GM23248 (cell line): Measurements from ENCODE around the gene PSMD2. TPM values are rescaled to one million over a fixed set of nuclear protein-coding genes. Genes with fewer than 3 reads are reported as not detected.
A peak's percentile ranks its signal among the peaks of the same experiment; 100 is the strongest.

Experiments
- DNase-seq: peaks from one replicate; pipeline ENCODE4 v3.0.0-alpha.2; 2015
- H2AFZ ChIP-seq: fragments of 200-600 bp; sonication (generic); 2 replicates; pipeline ENCODE4 v1.6.1; 2016; ENCODE audit warnings: antibody characterized with exemption
- H3F3A ChIP-seq: fragments of 200-600 bp; sonication (generic); 2 replicates; pipeline ENCODE4 v1.6.1; 2016; ENCODE audit warnings: mild to moderate bottlenecking, antibody characterized with exemption, mixed run types; ENCODE audit not compliant: insufficient read depth
- H3K27ac ChIP-seq: fragments of 200-600 bp; sonication (generic); 2 replicates; pipeline ENCODE4 v1.5.1; 2016; ENCODE audit warnings: mild to moderate bottlenecking
- H3K27me3 ChIP-seq: fragments of 200-600 bp; sonication (generic); replicated peaks from 2 replicates; pipeline ENCODE4 v1.6.1; 2016; ENCODE audit warnings: mild to moderate bottlenecking; ENCODE audit not compliant: insufficient read depth
- H3K36me3 ChIP-seq: fragments of 200-600 bp; sonication (generic); 2 replicates; pipeline ENCODE4 v1.6.1; 2016; ENCODE audit warnings: low read depth, mild to moderate bottlenecking
- H3K4me1 ChIP-seq: fragments of 200-600 bp; sonication (generic); 2 replicates; pipeline ENCODE4 v1.6.1; 2016; ENCODE audit warnings: mild to moderate bottlenecking; ENCODE audit not compliant: insufficient read depth
- H3K4me2 ChIP-seq: fragments of 200-600 bp; sonication (generic); one replicate; pipeline ENCODE4 v1.6.1; 2016; ENCODE audit warnings: mild to moderate bottlenecking; ENCODE audit not compliant: unreplicated experiment
- H3K4me3 ChIP-seq: fragments of 200-600 bp; sonication (generic); 2 replicates; pipeline ENCODE4 v1.5.1; 2016; ENCODE audit warnings: mild to moderate bottlenecking
- H3K79me2 ChIP-seq: fragments of 200-600 bp; sonication (generic); 2 replicates; pipeline ENCODE4 v1.6.1; 2016; ENCODE audit warnings: mild to moderate bottlenecking; ENCODE audit not compliant: insufficient read depth
- H3K9ac ChIP-seq: fragments of 200-600 bp; sonication (generic); 2 replicates; pipeline ENCODE4 v1.6.1; 2016; ENCODE audit warnings: mild to moderate bottlenecking
- H3K9me2 ChIP-seq: fragments of 200-600 bp; sonication (generic); 2 replicates; pipeline ENCODE4 v1.6.1; 2016; ENCODE audit warnings: mixed run types, mild to moderate bottlenecking, moderate library complexity; ENCODE audit not compliant: insufficient read depth
- H3K9me3 ChIP-seq: fragments of 200-600 bp; sonication (generic); one replicate; pipeline ENCODE4 v1.6.1; 2017; ENCODE audit warnings: low read depth
- H4K20me1 ChIP-seq: fragments of 200-600 bp; sonication (generic); 2 replicates; pipeline ENCODE4 v1.6.0; 2016; ENCODE audit not compliant: insufficient read depth
- EZH2 ChIP-seq: fragments of 200-600 bp; sonication (generic); IDR thresholded peaks from 2 replicates; pipeline ENCODE4 v1.6.1; 2018; ENCODE audit warnings: antibody characterized with exemption, mild to moderate bottlenecking; ENCODE audit not compliant: insufficient read depth, poor library complexity, severe bottlenecking
- EZH2phosphoT487 ChIP-seq: fragments of 200-600 bp; sonication (generic); IDR thresholded peaks from 2 replicates; pipeline ENCODE4 v1.6.1; 2018; ENCODE audit warnings: antibody characterized with exemption, moderate library complexity, mild to moderate bottlenecking, low read depth; ENCODE audit not compliant: insufficient read depth
- WGBS, 2 experiments: methylation state at CpG; one replicate each; pipeline ENCODE4 v1.1.6; 2015 to 2017; ENCODE audit warnings: low lambda C conversion rate in 2 of 2, low coverage in 1 of 2; ENCODE audit errors: missing lambda C conversion rate in 2 of 2; 5-methylcytosine and 5-hydroxymethylcytosine counted together
- in situ Hi-C: fragments of 300-500 bp; cut with MboI; formaldehyde crosslinking; loops from 2 replicates; pipeline ENCODE4 v1.15.0; 2020
- polyA plus RNA-seq: library from polyadenylated mRNA; unstranded; fragments of >200 nt; fragmentation: Nextera tagmentation; extraction: Ambion mirVana; gene quantifications from 2 replicates; pipeline ENCODE4 v1.2.1, GENCODE V29; 2016
- total RNA-seq: library from RNA; depleted of rRNA; stranded (reverse); fragments of >200 nt; shearing (Covaris generic); gene quantifications from 2 replicates; pipeline ENCODE4 v1.2.3, GENCODE V29; 2014

PSMD2 gene
- total and polyA plus RNA-seq, 2 experiments from 2014 or later = 513 to 602 TPM

GRCh38 chr3:184343200-184343876 lies 44.3 kb downstream of the PSMD2 start:
- no peaks in the 10 kb centered on the region for H3K27me3 ChIP-seq
- H3K9ac ChIP-seq = no peak overlapping the region
- peaks cover 25% of the 10 kb centered on the region for H3K4me1 ChIP-seq
- no peak overlapping the region for H3K27ac ChIP-seq
- no peaks in the 10 kb centered on the region for H4K20me1 ChIP-seq
- no peak overlapping the region for H3K4me2 ChIP-seq
- H3K4me3 ChIP-seq = no peak overlapping the region
- no peak overlapping the region for H2AFZ ChIP-seq
- no peak for TF ChIP-seq EZH2phosphoT487
- no peak for TF ChIP-seq EZH2
- H3K9me3 ChIP-seq = no peaks in the 10 kb centered on the region
- H3K36me3 ChIP-seq = no peaks in the 10 kb centered on the region
- H3K9me2 ChIP-seq = no peaks in the 10 kb centered on the region
- peaks cover 7% of the 10 kb centered on the region; the same call in 1 of the 2 replicates for H3F3A ChIP-seq
- H3K79me2 ChIP-seq = peaks cover 26% of the 10 kb centered on the region
- in situ Hi-C loops = no loop called here
- WGBS, 2 experiments = 72 to 79% methylated on average over 5 of the region's 5 CpGs
- DNase-seq = no peak

GRCh38 chr3:184344579-184345316 lies 45.7 kb downstream of the PSMD2 start:
- no peaks in the 10 kb centered on the region for H3K36me3 ChIP-seq
- in situ Hi-C loops = no loop called here
- no peak for DNase-seq
- no peak overlapping the region for H3K27ac ChIP-seq
- WGBS, 2 experiments = 72% methylated on average over 18 to 23 of the region's 24 CpGs
- peaks cover 12% of the 10 kb centered on the region for H3K79me2 ChIP-seq
- H3K9ac ChIP-seq = no peak overlapping the region
- TF ChIP-seq EZH2phosphoT487 = no peak
- no peak for TF ChIP-seq EZH2
- no peaks in the 10 kb centered on the region for H4K20me1 ChIP-seq
- no peak overlapping the region for H3K4me3 ChIP-seq
- peaks cover 17% of the 10 kb centered on the region for H3K4me1 ChIP-seq
- H3F3A ChIP-seq = peaks cover 7% of the 10 kb centered on the region; the same call in 1 of the 2 replicates
- H3K9me2 ChIP-seq = no peaks in the 10 kb centered on the region
- H3K4me2 ChIP-seq = no peak overlapping the region
- H3K9me3 ChIP-seq = no peaks in the 10 kb centered on the region
- no peaks in the 10 kb centered on the region for H3K27me3 ChIP-seq
- H2AFZ ChIP-seq = no peak overlapping the region

- DNase-seq = peak; percentile 90
- no peak overlapping the region for H3K4me3 ChIP-seq
- no peaks in the 10 kb centered on the region for H3K9me2 ChIP-seq
- in situ Hi-C loops = no loop called here
- peaks cover 14% of the 10 kb centered on the region for H3K4me1 ChIP-seq
- peaks cover 4% of the 10 kb centered on the region; the same call in 1 of the 2 replicates for H3F3A ChIP-seq
- peak overlapping the region; percentile 17 for H3K4me2 ChIP-seq
- H4K20me1 ChIP-seq = no peaks in the 10 kb centered on the region
- H3K27ac ChIP-seq = peak overlapping the region; percentile 33
- 0 out of 2 replicates have a peak overlapping the region, but pooled peaks have one; percentile 13 for H2AFZ ChIP-seq
- TF ChIP-seq EZH2phosphoT487 (no peak), EZH2 (no peak)
- peaks cover 4% of the 10 kb centered on the region; the same call in 1 of the 2 replicates for H3K79me2 ChIP-seq
- WGBS, 2 experiments = 17 to 21% methylated on average over 14 of the region's 14 CpGs
- H3K9me3 ChIP-seq = no peaks in the 10 kb centered on the region
- H3K9ac ChIP-seq = peak overlapping the region; percentile 27
- H3K27me3 ChIP-seq = no peaks in the 10 kb centered on the region
- no peaks in the 10 kb centered on the region for H3K36me3 ChIP-seq
Measured at GRCh38 chr3:184345317-184346144, 46.5 kb downstream of the PSMD2 start.
